ENCODE results near the gene NF1.

The NF1 gene

GRCh38 chr17:31241116-31241515, 146.3 kb downstream of the NF1 start:
- ChIA-PET POLR2A (no interaction called here), CTCF (interaction anchor here (1.5 kb wide), 1 partner anchor 24 kb away, joined by 3 read pairs; no protein-coding TSS in a partner anchor)
- no peak for TF ChIP-seq CTCF (IDR thresholded peaks at IDR 0.05; ENCODE audit: control extremely low read depth, extremely low read depth, low read depth, missing control alignments)
- DNase-seq (ENCODE audit: extremely low spot score) = no peak

GRCh38 chr17:31248986-31249834, 154.4 kb downstream of the NF1 start:
- no peak for DNase-seq (ENCODE audit: extremely low spot score)
- ChIA-PET POLR2A (no interaction called here), CTCF (interaction anchor here (1.1 kb wide), 1 partner anchor 74 kb away, joined by 3 read pairs; no protein-coding TSS in a partner anchor)

GRCh38 chr17:31249835-31250141, 155.0 kb downstream of the NF1 start:
- TF ChIP-seq CTCF (IDR thresholded peaks at IDR 0.05; ENCODE audit: control extremely low read depth, extremely low read depth, low read depth, missing control alignments) = no peak
- no peak for DNase-seq (ENCODE audit: extremely low spot score)
- ChIA-PET CTCF (interaction anchor here (1.1 kb wide), 1 partner anchor 74 kb away, joined by 3 read pairs; no protein-coding TSS in a partner anchor), POLR2A (no interaction called here)

More at GRCh38 chr17:31248986-31249834, 154.4 kb downstream of the NF1 start:
- no peak for TF ChIP-seq CTCF (IDR thresholded peaks at IDR 0.05; ENCODE audit: control extremely low read depth, extremely low read depth, low read depth, missing control alignments)

GRCh38 chr17:31250229-31250628, 155.5 kb downstream of the NF1 start:
- no peak for TF ChIP-seq CTCF (IDR thresholded peaks at IDR 0.05; ENCODE audit: control extremely low read depth, extremely low read depth, low read depth, missing control alignments)
- ChIA-PET CTCF (interaction anchor here (2.1 kb wide), 1 partner anchor 34 kb away, joined by 9 read pairs; no protein-coding TSS in a partner anchor), POLR2A (no interaction called here)
- DNase-seq (ENCODE audit: extremely low spot score) = peak; percentile 33

GRCh38 chr17:31251105-31251969, 156.6 kb downstream of the NF1 start:
- TF ChIP-seq CTCF (IDR thresholded peaks at IDR 0.05; ENCODE audit: control extremely low read depth, extremely low read depth, low read depth, missing control alignments) = no peak
- peak; percentile 16 for DNase-seq (ENCODE audit: extremely low spot score)
- ChIA-PET POLR2A (no interaction called here), CTCF (interaction anchor here (0.6 to 2.1 kb wide), 4 partner anchors 15 to 55 kb away, joined by 3 to 9 read pairs (median 4); no protein-coding TSS in a partner anchor)

- ChIA-PET CTCF (interaction anchor here (1.7 to 2.1 kb wide), 2 partner anchors 14 to 36 kb away, joined by 6 to 9 read pairs; no protein-coding TSS in a partner anchor), POLR2A (no interaction called here)
- no peak for DNase-seq (ENCODE audit: extremely low spot score)
- no peak for TF ChIP-seq CTCF (IDR thresholded peaks at IDR 0.05; ENCODE audit: control extremely low read depth, extremely low read depth, low read depth, missing control alignments)
These were observed 157.2 kb downstream of the NF1 start for GRCh38 chr17:31251970-31252328.
